ENCODE results near the gene CTSA.

The CTSA gene

DNA sequence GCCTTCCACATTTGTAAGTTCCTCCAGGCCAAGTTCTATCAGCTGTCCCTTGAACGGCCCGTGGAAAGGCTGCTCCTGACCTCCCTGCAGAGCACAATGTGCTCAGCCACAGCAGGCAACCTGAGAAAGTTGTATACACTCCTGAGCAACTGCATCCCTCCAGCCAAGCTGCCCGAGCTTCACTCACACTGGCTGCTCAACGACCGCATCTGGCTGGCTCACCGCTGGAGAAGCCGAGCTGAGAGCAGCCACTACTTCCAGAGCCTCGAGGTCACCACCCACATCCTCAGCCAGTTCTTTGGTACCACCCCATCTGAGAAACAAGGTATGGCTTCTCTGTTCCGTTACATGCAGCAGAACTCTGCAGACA is 8.1 kb upstream of the CTSA start:
- H3K27ac ChIP-seq (ENCODE audit: low read depth, low read length, poor library complexity, severe bottlenecking) = no peak overlapping the region
- no peaks in the 10 kb centered on the region for H3K9me2 ChIP-seq (ENCODE audit: low read depth, low read length)
- no peak overlapping the region for H2AFZ ChIP-seq (ENCODE audit: low read length)
- H3K4me3 ChIP-seq (ENCODE audit: low read depth, low read length, poor library complexity, severe bottlenecking) = no peak overlapping the region
- no peak for TF ChIP-seq EZH2 (IDR thresholded peaks at IDR 0.05; ENCODE audit: borderline replicate concordance, low read length)
- TF ChIP-seq, protein P1, sequence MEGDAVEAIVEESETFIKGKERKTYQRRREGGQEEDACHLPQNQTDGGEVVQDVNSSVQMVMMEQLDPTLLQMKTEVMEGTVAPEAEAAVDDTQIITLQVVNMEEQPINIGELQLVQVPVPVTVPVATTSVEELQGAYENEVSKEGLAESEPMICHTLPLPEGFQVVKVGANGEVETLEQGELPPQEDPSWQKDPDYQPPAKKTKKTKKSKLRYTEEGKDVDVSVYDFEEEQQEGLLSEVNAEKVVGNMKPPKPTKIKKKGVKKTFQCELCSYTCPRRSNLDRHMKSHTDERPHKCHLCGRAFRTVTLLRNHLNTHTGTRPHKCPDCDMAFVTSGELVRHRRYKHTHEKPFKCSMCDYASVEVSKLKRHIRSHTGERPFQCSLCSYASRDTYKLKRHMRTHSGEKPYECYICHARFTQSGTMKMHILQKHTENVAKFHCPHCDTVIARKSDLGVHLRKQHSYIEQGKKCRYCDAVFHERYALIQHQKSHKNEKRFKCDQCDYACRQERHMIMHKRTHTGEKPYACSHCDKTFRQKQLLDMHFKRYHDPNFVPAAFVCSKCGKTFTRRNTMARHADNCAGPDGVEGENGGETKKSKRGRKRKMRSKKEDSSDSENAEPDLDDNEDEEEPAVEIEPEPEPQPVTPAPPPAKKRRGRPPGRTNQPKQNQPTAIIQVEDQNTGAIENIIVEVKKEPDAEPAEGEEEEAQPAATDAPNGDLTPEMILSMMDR (IDR thresholded peaks at IDR 0.05; ENCODE audit: low read length) = no peak
- H3K9ac ChIP-seq (ENCODE audit: low read length) = no peak overlapping the region
- H3F3A ChIP-seq (ENCODE audit: insufficient read depth, low read length) = no peaks in the 10 kb centered on the region
- H3K4me1 ChIP-seq (ENCODE audit: insufficient read depth, low read length, severe bottlenecking) = peaks cover 13% of the 10 kb centered on the region
- H3K4me2 ChIP-seq (ENCODE audit: low read length) = no peak overlapping the region
- H3K9me3 ChIP-seq (ENCODE audit: low read length) = no peaks in the 10 kb centered on the region
- no peaks in the 10 kb centered on the region for H4K20me1 ChIP-seq (ENCODE audit: insufficient read depth, low read length)
- no peaks in the 10 kb centered on the region for H3K27me3 ChIP-seq (ENCODE audit: insufficient read depth, low read length)
- peaks cover 51% of the 10 kb centered on the region for H3K36me3 ChIP-seq (ENCODE audit: insufficient read depth, low read length)
- H3K79me2 ChIP-seq (ENCODE audit: insufficient read depth, low read length) = peaks cover 4% of the 10 kb centered on the region

DNA sequence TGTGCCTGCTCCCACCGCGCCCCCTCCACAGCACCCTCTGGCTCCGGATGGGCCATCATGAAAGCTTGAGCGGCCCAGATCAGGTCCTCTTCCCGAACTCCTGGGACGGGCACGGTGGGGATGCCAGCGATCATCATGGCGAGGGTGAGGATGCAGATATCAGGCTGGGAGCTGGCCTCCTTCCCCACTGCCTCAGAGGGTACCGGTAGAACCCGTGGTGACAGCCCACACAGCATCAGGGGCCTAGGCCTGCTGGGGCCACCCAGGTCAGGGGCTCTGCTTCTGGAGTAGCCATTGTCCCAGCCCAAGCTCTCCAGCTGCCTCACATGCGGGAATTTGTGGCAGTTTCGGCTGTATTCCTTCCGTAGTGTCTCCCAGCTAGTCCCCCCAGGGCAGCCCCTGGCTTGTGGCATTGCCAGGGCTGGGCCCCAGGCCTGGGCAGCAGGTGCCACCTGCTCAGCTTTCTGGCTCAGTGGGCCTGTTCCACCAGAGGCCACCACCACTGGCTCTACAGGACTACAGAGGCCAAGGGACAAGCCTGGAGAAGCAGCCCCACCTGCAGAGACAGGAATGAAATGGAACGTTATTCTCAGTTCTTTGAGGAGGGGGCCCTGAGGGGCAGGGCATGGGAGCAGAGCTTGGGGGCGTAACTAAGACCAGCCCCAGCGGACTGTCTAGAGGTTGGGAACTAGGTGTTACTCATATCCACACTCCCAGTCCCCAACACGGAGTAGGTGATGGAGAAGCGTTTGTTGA is 4.4 kb upstream of the CTSA start:
- TF ChIP-seq EZH2 (IDR thresholded peaks at IDR 0.05; ENCODE audit: borderline replicate concordance, low read length) = no peak
- TF ChIP-seq, protein P1 (IDR thresholded peaks at IDR 0.05; ENCODE audit: low read length) = no peak
- Histone ChIP-seq H3K4me3 (ENCODE audit: low read depth, low read length, poor library complexity, severe bottlenecking) (no peak overlapping the region), H3K4me1 (ENCODE audit: insufficient read depth, low read length, severe bottlenecking) (peaks cover 23% of the 10 kb centered on the region), H3K9ac (ENCODE audit: low read length) (no peak overlapping the region), H3K36me3 (ENCODE audit: insufficient read depth, low read length) (peaks cover 47% of the 10 kb centered on the region), H3F3A (ENCODE audit: insufficient read depth, low read length) (no peaks in the 10 kb centered on the region; the same call in 1 of the 2 replicates), H3K4me2 (ENCODE audit: low read length) (no peak overlapping the region), H3K9me3 (ENCODE audit: low read length) (no peaks in the 10 kb centered on the region), H4K20me1 (ENCODE audit: insufficient read depth, low read length) (no peaks in the 10 kb centered on the region), H3K9me2 (ENCODE audit: low read depth, low read length) (no peaks in the 10 kb centered on the region), H2AFZ (ENCODE audit: low read length) (no peak overlapping the region), H3K27me3 (ENCODE audit: insufficient read depth, low read length) (no peaks in the 10 kb centered on the region), H3K79me2 (ENCODE audit: insufficient read depth, low read length) (no peaks in the 10 kb centered on the region), H3K27ac (ENCODE audit: low read depth, low read length, poor library complexity, severe bottlenecking) (no peak overlapping the region)

DNA sequence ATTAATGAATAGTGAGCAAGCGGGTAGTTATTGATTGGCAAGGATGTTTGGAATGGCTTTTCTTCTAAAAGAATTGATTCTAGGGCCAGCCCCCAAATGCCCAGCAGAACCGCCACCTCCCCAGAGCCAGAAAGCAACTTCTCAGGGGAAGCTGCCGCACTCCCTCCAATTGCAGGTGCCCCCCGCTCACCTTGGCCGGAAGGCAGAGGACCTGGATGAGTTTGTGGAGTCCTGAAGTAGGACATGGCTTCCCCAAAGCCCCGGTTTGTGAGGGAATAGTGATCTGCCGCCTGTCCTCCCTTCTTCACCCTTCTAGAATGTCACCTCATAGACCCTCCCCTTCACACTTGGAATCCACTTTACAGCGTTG is 3.8 kb upstream of the CTSA start, which contains the start of gene SPATA25:
Gene SPATA25 (minus strand): TSS at position 277 of the 370 bp plus-strand sequence. CDS start 32 bp downstream, at position 245.
- no peaks in the 10 kb centered on the region for H3K79me2 ChIP-seq (ENCODE audit: insufficient read depth, low read length)
- H3K4me1 ChIP-seq (ENCODE audit: insufficient read depth, low read length, severe bottlenecking) = peaks cover 23% of the 10 kb centered on the region
- no peak within 1 kb of the TSS for H3K4me3 ChIP-seq (ENCODE audit: low read depth, low read length, poor library complexity, severe bottlenecking)
- H3F3A ChIP-seq (ENCODE audit: insufficient read depth, low read length) = no peaks in the 10 kb centered on the region; the same call in 1 of the 2 replicates
- no peaks in the 10 kb centered on the region for H3K9me2 ChIP-seq (ENCODE audit: low read depth, low read length)
- TF ChIP-seq, protein P1 (IDR thresholded peaks at IDR 0.05; ENCODE audit: low read length) = no peak
- no peak for TF ChIP-seq EZH2 (IDR thresholded peaks at IDR 0.05; ENCODE audit: borderline replicate concordance, low read length)
- H3K27ac ChIP-seq (ENCODE audit: low read depth, low read length, poor library complexity, severe bottlenecking) = no peak within 1 kb of the TSS
- H3K36me3 ChIP-seq (ENCODE audit: insufficient read depth, low read length) = peaks cover 43% of the 10 kb centered on the region
- no peaks in the 10 kb centered on the region for H3K9me3 ChIP-seq (ENCODE audit: low read length)
- H4K20me1 ChIP-seq (ENCODE audit: insufficient read depth, low read length) = no peaks in the 10 kb centered on the region
- no peak within 1 kb of the TSS for H2AFZ ChIP-seq (ENCODE audit: low read length)
- H3K27me3 ChIP-seq (ENCODE audit: insufficient read depth, low read length) = no peaks in the 10 kb centered on the region
- no peak within 1 kb of the TSS for H3K9ac ChIP-seq (ENCODE audit: low read length)
- H3K4me2 ChIP-seq (ENCODE audit: low read length) = no peak within 1 kb of the TSS

Measured in OCI-LY1 (cell line).